GM08714 (cell line): ENCODE measurements around the gene VPS45.
A peak's percentile ranks its signal among the peaks of the same experiment; 100 is the strongest.
"Not testable (repeated sequence)": the region's sequence is repeated elsewhere in the genome, so short reads cannot be mapped to it uniquely, and the experiment has no call there.

Source experiments
- H3K4me3 ChIP-seq: fragments of 200-500 bp; sonication (Bioruptor generic); 2 replicates; pipeline ENCODE4 v1.5.1; 2014; ENCODE audit warnings: mild to moderate bottlenecking, low read length, inconsistent platforms
- ZNF274 ChIP-seq: IDR thresholded peaks from 2 replicates; pipeline ENCODE4 v1.6.1; 2012; ENCODE audit warnings: mild to moderate bottlenecking, low read depth, low read length

Gene VPS45

DNA sequence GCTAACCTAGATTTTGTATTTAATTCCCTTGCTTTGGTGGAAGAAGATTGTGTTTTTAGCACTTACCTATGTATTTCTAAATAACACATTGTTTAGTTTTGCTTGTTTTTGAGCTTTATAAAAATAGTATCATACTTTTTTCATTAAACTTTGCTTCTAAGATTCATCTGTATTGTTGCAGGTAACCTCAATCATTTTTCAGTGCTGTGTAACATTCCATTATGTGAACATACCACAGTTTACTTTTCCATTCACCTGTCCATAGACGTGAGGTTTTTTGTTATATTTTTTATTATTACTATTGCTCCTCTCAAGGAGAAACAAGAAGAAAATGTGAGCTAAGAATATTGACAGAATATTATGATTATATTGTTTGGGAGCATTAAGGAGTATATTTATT, 67.0 kb downstream of the VPS45 start:
- H3K4me3 ChIP-seq = no peak overlapping the region
- TF ChIP-seq ZNF274 = no peak

DNA sequence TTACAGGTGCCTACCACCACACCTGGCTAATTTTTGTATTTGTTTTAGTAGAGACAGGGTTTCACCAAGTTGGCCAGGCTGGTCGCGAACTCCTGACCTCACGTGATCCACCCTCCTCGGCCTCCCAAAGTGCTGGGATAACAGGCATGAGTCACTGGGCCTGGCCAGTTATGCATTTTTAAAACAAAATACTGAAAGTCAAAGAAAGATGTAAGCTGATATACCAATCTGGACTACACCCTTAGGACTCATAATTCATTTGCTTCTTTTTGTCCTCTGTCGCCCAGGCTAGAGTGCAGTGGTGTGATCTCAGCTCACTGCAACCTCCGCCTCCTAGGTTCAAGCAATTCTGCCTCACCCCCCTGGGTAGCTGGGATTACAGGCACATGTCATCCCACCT, 67.8 kb downstream of the VPS45 start:
- H3K4me3 ChIP-seq = not testable (repeated sequence)

DNA sequence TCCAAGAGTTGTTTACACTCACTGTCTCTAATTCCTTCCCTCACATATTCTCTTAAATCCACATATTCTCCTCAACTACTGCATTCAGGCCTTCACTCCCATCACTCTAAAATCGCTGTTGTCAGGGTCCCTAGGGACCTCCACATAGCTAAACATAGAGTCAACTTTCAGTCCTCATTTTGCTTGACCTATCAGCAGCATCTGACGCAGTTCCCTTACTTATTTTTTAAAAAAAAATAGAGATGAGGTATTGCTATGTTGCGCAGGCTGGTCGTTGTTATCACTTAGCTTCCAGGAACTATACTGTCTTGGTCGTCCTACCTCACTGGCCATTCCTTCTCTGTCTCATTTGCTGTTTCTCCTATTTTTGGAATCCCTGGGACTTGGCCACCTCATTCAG, 70.5 kb downstream of the VPS45 start:
- no peak for TF ChIP-seq ZNF274
- no peak overlapping the region for H3K4me3 ChIP-seq

DNA sequence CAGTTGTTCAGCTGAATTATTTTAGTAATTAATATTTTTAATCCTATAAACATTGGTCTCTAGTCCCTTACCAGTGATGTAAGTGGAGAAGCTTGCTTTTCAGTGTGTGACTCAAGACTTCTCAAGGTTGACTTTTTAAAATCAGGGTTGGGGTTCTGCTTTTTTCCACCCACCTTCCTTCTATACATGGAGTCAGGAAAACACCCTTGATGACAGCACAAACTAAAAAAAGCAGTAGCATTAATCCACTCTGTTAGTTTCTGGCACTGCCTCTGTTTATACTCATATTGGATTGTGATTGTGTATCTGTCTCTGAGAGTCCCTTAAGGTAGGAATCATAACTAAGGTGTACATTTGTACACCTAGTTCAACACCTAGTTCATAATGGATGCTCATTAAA, 73.9 kb downstream of the VPS45 start:
- TF ChIP-seq ZNF274 = no peak
- H3K4me3 ChIP-seq = no peak overlapping the region

DNA sequence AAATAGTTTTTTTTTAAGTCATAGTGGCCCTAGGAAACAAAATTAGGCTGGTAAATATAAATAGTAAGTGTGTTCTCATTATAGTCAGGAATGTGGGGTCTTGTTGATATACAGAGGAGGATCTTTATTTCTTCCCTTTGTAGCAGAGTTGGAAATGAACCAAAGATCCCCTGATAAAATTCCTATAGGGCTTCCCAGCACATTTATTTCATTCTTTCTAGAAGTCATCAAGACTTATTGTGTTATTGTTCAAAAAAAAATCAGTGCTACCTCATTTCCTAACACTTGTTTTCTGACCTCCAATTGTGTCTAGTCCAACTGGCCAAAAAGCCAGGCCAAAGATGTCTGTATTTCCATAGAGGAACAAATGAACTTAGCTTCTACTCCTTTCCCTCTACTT, 74.5 kb downstream of the VPS45 start:
- H3K4me3 ChIP-seq = no peak overlapping the region
- TF ChIP-seq ZNF274 = no peak

DNA sequence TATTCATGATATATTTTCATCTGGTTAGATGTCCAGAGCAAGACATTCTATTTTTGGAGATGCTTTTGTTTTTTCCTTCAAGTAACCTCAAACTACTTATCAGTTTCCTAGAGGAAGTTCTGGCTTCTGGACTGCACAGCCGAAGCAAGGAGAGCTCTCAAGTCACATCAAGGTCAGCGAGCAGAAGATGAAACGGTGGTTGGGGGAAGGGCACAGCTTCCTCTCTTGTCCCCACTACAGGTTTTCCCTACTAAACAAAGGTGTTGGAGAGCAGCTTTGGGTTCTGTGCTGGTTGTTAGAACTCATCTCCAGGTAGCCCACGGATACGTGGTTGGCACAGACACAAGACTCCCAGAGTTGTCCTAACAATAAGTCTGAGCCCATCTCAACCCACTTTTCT, 77.0 kb downstream of the VPS45 start:
- no peak for TF ChIP-seq ZNF274
- H3K4me3 ChIP-seq = no peak overlapping the region

DNA sequence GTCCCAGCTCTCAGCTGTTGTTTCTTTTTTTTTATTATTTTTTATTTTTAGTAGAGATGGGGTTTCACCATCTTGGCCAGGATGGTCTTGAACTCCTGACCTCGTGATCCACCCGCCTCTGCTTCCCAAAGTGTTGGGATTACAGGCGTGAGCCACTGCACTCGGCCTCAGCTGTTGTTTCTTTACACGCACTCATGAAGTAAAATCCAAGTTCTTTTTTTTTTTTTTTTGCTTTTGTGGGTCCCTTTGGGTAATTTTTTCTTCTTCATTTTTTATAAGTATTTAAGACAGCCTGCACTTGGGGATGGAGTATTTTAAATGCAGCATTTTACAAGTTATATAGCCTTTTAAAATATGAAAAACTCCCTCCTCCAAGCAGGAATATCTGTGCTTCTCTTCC, 78.4 kb downstream of the VPS45 start:
- not testable (repeated sequence) for H3K4me3 ChIP-seq

DNA sequence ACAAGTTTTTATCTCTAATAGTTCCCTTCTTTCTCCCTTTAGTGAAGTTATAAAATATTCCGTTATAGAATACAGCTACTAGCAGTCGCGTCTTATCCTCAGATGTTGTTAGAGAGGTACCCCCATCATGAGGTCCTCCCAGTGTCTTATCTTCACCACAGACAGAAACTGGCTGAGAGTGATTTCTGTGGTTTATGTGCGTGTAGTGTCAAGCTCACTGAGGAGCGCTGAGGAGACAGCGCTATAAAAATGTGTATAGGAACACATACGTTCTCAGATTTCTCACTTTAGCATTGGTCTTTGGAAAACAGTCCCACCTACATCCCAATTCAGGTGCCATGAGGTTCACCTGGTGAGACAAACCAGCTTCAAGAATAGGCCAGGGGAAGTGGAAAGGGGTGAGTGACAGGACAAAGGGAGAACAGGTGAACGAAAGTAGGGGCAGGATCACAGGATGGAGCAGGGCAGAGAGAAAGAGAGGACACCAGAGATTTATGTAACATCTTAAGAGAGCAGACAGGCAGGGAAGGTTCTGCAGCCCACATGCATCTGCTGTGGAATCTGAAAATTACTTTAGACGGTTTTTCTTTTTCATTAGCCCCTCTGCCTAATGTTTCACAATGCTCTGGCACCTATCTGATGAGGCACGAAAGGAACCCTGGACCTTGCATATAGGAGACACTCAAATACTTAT, 79.4 kb downstream of the VPS45 start:
- TF ChIP-seq ZNF274 = no peak
- H3K4me3 ChIP-seq = no peak overlapping the region; the same call in 1 of the 2 replicates

DNA sequence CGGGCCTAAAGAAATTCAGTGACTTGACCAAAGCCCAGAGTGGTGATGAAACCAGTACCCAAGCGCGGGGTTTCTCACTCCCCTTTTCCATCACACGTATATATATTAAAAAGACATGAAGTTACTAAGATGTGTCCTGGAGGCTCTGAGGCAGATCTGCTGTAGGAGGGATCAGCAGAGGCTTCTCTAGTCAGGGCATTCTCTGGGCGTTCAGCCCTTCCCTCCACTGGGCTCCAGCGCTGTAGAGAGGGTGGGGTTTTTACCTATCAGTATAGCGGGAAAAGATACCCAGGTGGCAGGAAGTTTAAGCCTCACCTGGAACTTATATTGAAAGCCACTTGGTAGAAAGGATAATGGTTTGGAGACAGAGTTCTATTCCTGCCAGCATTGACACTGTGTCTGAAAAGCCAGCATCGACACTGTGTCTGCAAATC, 81.3 kb downstream of the VPS45 start:
- TF ChIP-seq ZNF274 = no peak
- peak overlapping the region; percentile 92 for H3K4me3 ChIP-seq

DNA sequence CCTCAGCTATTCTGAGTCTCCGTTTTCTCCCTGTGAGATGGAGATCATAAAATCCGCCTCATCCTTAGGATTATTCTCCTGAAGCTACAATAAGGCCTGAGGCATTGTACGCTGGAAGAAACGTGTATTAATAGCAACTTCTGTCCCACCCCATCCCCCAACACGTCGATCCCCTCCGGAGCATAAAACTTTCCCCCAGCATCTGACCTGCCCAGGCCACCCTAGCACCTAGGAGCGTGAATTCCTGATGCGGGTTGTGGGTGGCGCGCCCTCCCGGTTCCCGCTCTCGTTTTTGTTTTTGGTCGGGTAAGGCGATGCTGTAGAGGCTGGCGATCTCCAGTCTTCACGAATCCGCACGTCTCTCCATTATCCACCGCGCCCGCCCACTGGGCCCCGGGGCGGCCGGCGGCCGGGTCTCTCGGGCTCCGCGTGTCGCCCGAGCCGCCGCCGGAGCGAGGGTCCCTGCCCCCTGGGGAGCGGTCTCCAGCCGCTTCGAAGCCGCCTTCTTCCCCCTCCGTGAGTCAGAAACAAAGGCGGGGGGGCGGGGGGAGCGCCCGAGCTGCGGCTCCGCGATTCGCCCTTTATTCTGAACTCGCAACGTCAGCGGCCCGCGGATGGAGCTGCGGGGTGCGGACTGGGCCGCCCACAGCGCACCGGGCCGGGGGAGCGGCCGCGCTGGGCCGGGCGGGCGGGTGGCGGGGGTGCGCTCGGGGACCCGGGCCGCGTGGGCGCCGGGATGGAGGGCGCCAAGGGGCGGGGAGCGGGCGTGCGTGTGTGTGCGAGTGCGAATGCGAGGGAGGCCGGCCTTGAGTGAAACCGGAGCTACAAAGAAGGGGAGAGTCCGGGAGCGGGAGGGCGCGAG, 81.9 kb downstream of the VPS45 start, which contains the start of gene PLEKHO1:
Gene PLEKHO1 (plus strand): TSS at position 646 of the 862 bp plus-strand sequence. CDS start 342 bp downstream, outside the sequence.
- TF ChIP-seq ZNF274 = no peak
- peak within 1 kb of the TSS; percentile 92 for H3K4me3 ChIP-seq

DNA sequence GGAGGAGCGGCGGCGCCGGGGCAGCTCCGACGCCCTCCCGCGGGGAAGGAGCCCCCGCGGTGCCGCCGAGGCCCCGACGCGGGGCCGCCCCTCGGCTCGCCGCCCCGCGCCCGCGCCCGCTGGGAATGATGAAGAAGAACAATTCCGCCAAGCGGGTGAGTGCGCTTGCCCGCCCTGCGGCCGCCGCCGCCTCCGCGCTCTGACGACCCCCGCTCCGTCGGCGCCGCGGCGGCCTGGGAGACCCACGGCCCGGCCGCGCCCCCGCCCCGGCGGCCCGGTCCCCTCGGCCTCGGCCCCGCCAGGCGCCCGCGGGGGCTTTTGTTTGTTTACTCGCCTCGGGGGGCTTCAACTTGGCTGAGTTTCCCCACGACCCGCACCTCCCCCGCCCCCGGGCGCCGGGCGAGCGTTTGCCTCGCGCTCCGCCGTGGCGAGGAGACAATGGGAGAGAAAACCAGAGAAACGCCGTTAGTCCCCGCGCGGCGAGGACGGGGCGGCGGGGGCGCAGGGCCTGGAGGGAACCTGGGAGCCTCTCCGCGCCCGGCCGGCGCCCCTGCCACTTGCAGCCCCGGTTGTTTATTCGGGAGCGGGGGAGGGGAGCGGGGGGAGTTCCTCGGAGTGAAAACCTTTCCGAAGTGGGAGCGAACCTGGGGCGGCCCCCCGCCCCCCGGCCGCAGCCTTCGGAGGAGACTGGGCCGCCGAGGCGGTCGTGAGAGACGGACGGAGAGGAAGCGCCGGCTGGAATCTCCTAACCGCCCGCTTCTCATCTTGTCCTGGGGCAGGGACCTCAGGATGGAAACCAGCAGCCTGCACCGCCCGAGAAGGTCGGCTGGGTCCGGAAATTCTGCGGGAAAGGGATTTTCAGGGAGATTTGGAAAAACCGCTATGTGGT, 82.8 kb downstream of the VPS45 start:
- TF ChIP-seq ZNF274 = no peak
- H3K4me3 ChIP-seq = peak overlapping the region; percentile 92

DNA sequence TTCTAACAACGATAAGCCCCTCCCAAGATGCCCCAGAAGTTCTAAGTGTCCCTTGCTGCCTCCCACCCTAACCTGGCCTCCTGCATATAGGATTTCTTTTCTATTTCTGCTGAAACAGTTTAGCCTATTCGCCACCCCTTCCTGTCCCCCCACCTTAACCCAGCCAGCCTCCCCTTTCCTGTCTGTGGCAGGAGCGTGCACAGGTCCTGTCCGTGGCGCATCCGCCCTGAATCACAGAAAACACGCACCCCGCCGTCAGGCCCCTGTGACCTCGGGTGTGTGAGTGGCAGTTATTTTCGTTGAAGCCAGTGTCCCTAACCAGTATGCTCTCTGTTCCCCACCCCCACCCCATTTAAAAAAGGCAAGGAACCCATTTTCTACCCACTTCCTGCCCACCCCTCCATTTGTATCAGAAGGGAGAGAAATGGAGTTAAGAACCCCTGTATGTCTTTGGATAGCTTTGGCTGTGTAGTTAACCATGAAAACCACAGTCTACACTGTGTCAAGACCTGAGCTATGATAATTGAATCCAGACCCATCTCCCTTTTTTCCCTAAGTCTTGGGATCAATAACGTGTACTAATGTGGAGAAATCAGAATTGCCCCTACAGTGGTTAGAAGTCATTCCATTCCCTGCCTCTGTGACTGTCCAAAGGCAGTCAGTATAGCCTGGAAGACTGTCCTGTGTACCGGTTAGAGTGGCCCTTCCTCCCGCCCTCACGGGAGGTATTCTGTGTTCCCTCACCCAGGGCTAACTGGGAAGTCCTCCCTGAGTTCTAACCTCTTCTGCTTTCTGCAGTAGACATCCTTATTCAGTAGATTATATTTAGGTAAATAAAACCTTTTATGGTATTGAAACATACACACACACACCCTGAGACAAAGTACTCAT, 84.0 kb downstream of the VPS45 start:
- peak overlapping the region; percentile 92 for H3K4me3 ChIP-seq
- TF ChIP-seq ZNF274 = no peak

DNA sequence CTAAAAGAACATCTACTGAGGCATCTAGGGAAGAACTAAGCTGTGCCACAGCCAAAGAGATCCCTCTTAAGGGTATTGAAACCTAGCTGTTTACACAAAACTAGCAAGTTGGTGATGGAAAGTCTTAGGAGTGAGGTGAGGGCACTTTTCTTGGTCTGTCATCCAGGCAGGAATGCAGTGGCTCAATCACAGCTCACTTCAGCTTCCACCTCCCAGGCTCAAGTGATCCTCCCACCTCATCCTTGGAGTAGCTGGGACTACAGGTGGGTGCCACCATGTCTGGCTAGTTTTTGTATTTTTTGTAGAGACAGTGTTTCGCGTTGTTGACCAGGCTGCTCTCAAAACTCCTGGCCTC, 84.6 kb downstream of the VPS45 start:
- TF ChIP-seq ZNF274 = no peak
- peak overlapping the region; percentile 92 for H3K4me3 ChIP-seq

DNA sequence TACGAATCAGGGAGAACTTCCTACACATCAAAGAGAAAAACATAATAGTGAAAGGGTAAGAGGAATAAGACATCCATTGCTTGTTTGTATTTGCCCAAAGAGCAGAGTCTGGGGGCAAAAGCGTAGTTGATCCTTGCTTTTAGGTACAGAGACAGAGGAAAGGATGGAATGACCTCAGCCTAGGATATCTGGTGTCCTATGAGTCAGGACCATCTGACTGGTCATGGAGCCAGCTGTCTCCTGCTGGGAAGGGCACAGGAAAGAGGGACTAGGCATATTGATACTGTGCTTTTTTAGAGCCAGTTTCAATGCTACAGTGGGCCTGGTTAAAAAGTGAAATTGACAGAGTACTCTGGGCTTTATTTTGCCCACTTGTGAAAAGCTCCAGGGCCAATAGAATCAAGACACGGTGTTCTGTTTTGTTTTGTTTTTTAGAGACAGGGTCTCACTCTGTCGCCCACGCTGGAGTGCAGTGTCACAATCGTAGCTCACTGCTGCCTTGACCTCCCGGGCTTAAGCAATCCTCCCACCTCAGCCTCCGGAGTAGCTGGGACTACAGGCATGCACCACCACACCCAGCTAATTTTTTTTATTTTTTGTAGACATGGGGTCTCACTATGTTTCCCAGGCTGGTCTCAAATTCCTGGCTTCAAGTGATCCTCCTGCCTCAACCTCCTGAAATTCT, 85.3 kb downstream of the VPS45 start:
- TF ChIP-seq ZNF274 = no peak
- peak overlapping the region; percentile 16; the same call in 1 of the 2 replicates for H3K4me3 ChIP-seq
